Spleen (tissue), 3 donors: Measurements from ENCODE around the gene ARAP3.

Source experiments
- POLR2A ChIP-seq, 3 donors: fragments of 450-650 bp; IDR thresholded peaks; one replicate each; pipeline ENCODE4 v1.5.1; 2017; ENCODE audit warnings: antibody characterized with exemption in 3 of 3, mild to moderate bottlenecking in 1 of 3
- POLR2AphosphoS5 ChIP-seq, 3 donors: sonication (generic); formaldehyde crosslinking; IDR thresholded peaks; one replicate each; pipeline ENCODE4 v1.5.1; 2017; ENCODE audit warnings: antibody characterized with exemption in 3 of 3

- TF ChIP-seq POLR2A (IDR thresholded peaks at IDR 0.05) (no peak), POLR2AphosphoS5 (IDR thresholded peaks at IDR 0.05) (no peak)
Measured at GRCh38 chr5:141694479-141694878, 12.4 kb upstream of the ARAP3 start.
